GM12878 (cell line): ENCODE data around the gene NSFL1C. TPM values are rescaled to one million over a fixed set of nuclear protein-coding genes. Genes with fewer than 3 reads are reported as not detected.
A peak's percentile ranks its signal among the peaks of the same experiment; 100 is the strongest.

Source experiments
- ATAC-seq: fragments of 200-7000 bp; cut with Tn5 transposase; 3 replicates; pipeline ENCODE4 v1.9.1; 2020; ENCODE audit warnings: mild to moderate bottlenecking, moderate library complexity
- BruUV-seq: library from RNA; stranded (reverse); fragments of 400-500 nt; replicated peaks from 2 replicates; lab custom pipeline; 2021; lab: Mats Ljungman, UMichigan
- CTCF ChIA-PET: fragments of 300-600 bp; sonication (Branson Sonifier 250); formaldehyde crosslinking; extraction: SDS; loops from one replicate; lab custom pipeline; 2021; ENCODE audit warnings: inconsistent platforms; lab: Yijun Ruan, JAX
- POLR2A ChIA-PET: fragments of 350-600 bp; formaldehyde crosslinking; extraction: SDS; loops from one replicate; lab custom pipeline; 2021; ENCODE audit warnings: inconsistent platforms; lab: Charles Lee
- RAD21 ChIA-PET: fragments of 300-600 bp; sonication (Branson Sonifier 250); formaldehyde crosslinking; loops from one replicate; lab custom pipeline; 2023; ENCODE audit warnings: antibody characterized with exemption; ENCODE audit not compliant: unreplicated experiment; lab: Charles Lee
- SMC1A ChIA-PET: fragments of 300-600 bp; sonication (Branson Sonifier 250); formaldehyde crosslinking; loops from one replicate; lab custom pipeline; 2023; ENCODE audit not compliant: unreplicated experiment, uncharacterized antibody; lab: Charles Lee
- DNase-seq: peaks from one replicate; pipeline ENCODE4 v3.0.0-alpha.2; 2011; ENCODE audit warnings: low read depth, low spot score
- FAIRE-seq: peaks from 3 replicates; lab custom pipeline; 2011; peaks lifted over from hg19 to GRCh38; lab: Jason Lieb, UNC
- H2AFZ ChIP-seq: 2 replicates; pipeline ENCODE4 v1.6.0; 2011; ENCODE audit warnings: low read depth, low read length, control low read depth; ENCODE audit not compliant: control insufficient read depth
- H3K27ac ChIP-seq: 2 replicates; pipeline ENCODE4 v1.5.1; 2011; ENCODE audit warnings: control low read depth; ENCODE audit not compliant: control insufficient read depth, insufficient read depth
- H3K27me3 ChIP-seq, 2 experiments: replicated peaks in 1 of 2; 2 replicates each; pipeline versions ENCODE4 v1.6.0 to v1.6.1; 2011; ENCODE audit warnings: low read length in 1 of 2; ENCODE audit not compliant: control insufficient read depth in 2 of 2, insufficient read depth in 2 of 2
- H3K36me3 ChIP-seq, 2 experiments: 2 replicates each; pipeline ENCODE4 v1.5.1; 2011; ENCODE audit warnings: low read length in 1 of 2; ENCODE audit not compliant: control insufficient read depth in 2 of 2, insufficient read depth in 2 of 2
- H3K4me1 ChIP-seq: 2 replicates; pipeline ENCODE4 v1.6.1; 2011; ENCODE audit warnings: mild to moderate bottlenecking, low read length, moderate library complexity, mixed read lengths; ENCODE audit not compliant: control insufficient read depth, insufficient read depth
- H3K4me2 ChIP-seq: 2 replicates; pipeline ENCODE4 v1.6.0; 2011; ENCODE audit warnings: control low read depth; ENCODE audit not compliant: control insufficient read depth, insufficient read depth
- H3K4me3 ChIP-seq: fragments of 200-600 bp; sonication (generic); 2 replicates; pipeline ENCODE4 v1.5.1; 2016
- H3K79me2 ChIP-seq: 2 replicates; pipeline ENCODE4 v1.6.0; 2011; ENCODE audit warnings: low read length; ENCODE audit not compliant: control insufficient read depth, insufficient read depth
- H3K9ac ChIP-seq: 2 replicates; pipeline ENCODE4 v1.8.0; 2011; ENCODE audit warnings: low read length, control low read depth, mixed read lengths; ENCODE audit not compliant: control insufficient read depth, insufficient read depth
- H3K9me3 ChIP-seq: replicated peaks from 3 replicates; pipeline ENCODE4 v1.5.1; 2011; ENCODE audit warnings: mild to moderate bottlenecking, low read length; ENCODE audit not compliant: control insufficient read depth, insufficient read depth
- H4K20me1 ChIP-seq: 2 replicates; pipeline ENCODE4 v1.6.0; 2011; ENCODE audit not compliant: control insufficient read depth, insufficient read depth
- CBX3 ChIP-seq: fragments of 200-600 bp; sonication (generic); IDR thresholded peaks from 2 replicates; pipeline ENCODE4 v1.6.1; 2016; ENCODE audit warnings: low read depth, borderline replicate concordance
- MYC ChIP-seq: IDR thresholded peaks from 2 replicates; pipeline ENCODE4 v1.6.1; 2011; ENCODE audit warnings: mild to moderate bottlenecking, low read length, moderate library complexity, inconsistent platforms; ENCODE audit not compliant: insufficient read depth, insufficient replicate concordance, insufficient read length, severe bottlenecking
- SMAD1 ChIP-seq: fragments of 450-650 bp; IDR thresholded peaks from 2 replicates; pipeline ENCODE4 v1.6.1; 2018; ENCODE audit warnings: mild to moderate bottlenecking, low read depth; ENCODE audit not compliant: partially characterized antibody
- SPI1 ChIP-seq: IDR thresholded peaks from 2 replicates; pipeline ENCODE4 v1.6.1; 2011; ENCODE audit warnings: low read depth, mild to moderate bottlenecking, low read length, moderate library complexity, borderline replicate concordance; ENCODE audit not compliant: insufficient read depth
- TAF1 ChIP-seq: IDR thresholded peaks from 2 replicates; pipeline ENCODE4 v1.6.1; 2011; ENCODE audit warnings: mild to moderate bottlenecking, low read depth, low read length, borderline replicate concordance
- TBL1XR1 ChIP-seq: IDR thresholded peaks from 2 replicates; pipeline ENCODE4 v1.6.1; 2012; ENCODE audit warnings: low read depth, low read length, improper control_type of control experiment
- YBX1 ChIP-seq: fragments of 450-650 bp; IDR thresholded peaks from 2 replicates; pipeline ENCODE4 v1.6.1; 2016; ENCODE audit warnings: antibody characterized with exemption
- WGBS: methylation state at CpG from one replicate; pipeline ENCODE4 v1.1.6; 2016; ENCODE audit warnings: low lambda C conversion rate; ENCODE audit not compliant: insufficient replicate concordance, insufficient coverage; ENCODE audit errors: missing lambda C conversion rate; 5-methylcytosine and 5-hydroxymethylcytosine counted together
- in situ Hi-C: fragments of 300-500 bp; cut with MboI; formaldehyde crosslinking; loops from 9 replicates; pipeline ENCODE4 v1.14.3; 2018; ENCODE audit warnings: mixed read lengths
- intact Hi-C: fragments of 100-400 bp; cut with micrococcal nuclease; formaldehyde crosslinking; loops from one replicate; pipeline ENCODE4 v1.14.2; 2022; ENCODE audit not compliant: unreplicated experiment
- polyA plus RNA-seq, 11 experiments: library from polyadenylated mRNA; depleted of rRNA in 4 of 11; unstranded in 6 of 11; stranded (reverse) in 5 of 11; fragments of >200 nt; fragmentation: Nextera tagmentation in 4 of 11; fragmentation: Illumina TruSeq in 1 of 11; extraction: Ambion mirVana in 4 of 11; extraction: Trizol in 1 of 11; gene quantifications; 1 replicate in 1 of 11; 2 replicates in 10 of 11; pipeline versions ENCODE4 v1.2.1 to v1.2.3, GENCODE V29; 2011 to 2016; ENCODE audit warnings: inconsistent platforms in 2 of 11, missing spikeins in 2 of 11, low read depth in 1 of 11
- total RNA-seq, 4 experiments: library from RNA; depleted of rRNA in 3 of 4; stranded (reverse); fragments of >200 nt in 3 of 4; fragmentation: Illumina TruSeq in 1 of 4; extraction: Trizol in 1 of 4; gene quantifications; 2 replicates each; pipeline versions ENCODE4 v1.2.1 to v1.2.3, GENCODE V29; 2013 to 2021
- TF ChIP-seq, protein P1 (sequence below): IDR thresholded peaks from 2 replicates; pipeline ENCODE4 v1.6.1; 2012; ENCODE audit warnings: mild to moderate bottlenecking, low read depth, low read length
- TF ChIP-seq, protein P2 (sequence below), 3 experiments: IDR thresholded peaks in 2 of 3; conservative IDR thresholded peaks in 1 of 3; 2 replicates each; pipeline ENCODE4 v1.5.1; 2011; ENCODE audit warnings: low read depth in 3 of 3, low read length in 3 of 3, mild to moderate bottlenecking in 3 of 3, control low read depth in 2 of 3, moderate library complexity in 2 of 3, inconsistent platforms in 1 of 3, mixed read lengths in 1 of 3; ENCODE audit not compliant: control insufficient read depth in 2 of 3, insufficient read depth in 1 of 3; ENCODE audit errors: extremely low read depth in 1 of 3

NSFL1C gene
- total and polyA plus RNA-seq, 10 of the 15 experiments (the other 5 are each of a cell fraction or from before 2014, with no cell fraction given): 21.5 to 100 (median 38.1) TPM

DNA sequence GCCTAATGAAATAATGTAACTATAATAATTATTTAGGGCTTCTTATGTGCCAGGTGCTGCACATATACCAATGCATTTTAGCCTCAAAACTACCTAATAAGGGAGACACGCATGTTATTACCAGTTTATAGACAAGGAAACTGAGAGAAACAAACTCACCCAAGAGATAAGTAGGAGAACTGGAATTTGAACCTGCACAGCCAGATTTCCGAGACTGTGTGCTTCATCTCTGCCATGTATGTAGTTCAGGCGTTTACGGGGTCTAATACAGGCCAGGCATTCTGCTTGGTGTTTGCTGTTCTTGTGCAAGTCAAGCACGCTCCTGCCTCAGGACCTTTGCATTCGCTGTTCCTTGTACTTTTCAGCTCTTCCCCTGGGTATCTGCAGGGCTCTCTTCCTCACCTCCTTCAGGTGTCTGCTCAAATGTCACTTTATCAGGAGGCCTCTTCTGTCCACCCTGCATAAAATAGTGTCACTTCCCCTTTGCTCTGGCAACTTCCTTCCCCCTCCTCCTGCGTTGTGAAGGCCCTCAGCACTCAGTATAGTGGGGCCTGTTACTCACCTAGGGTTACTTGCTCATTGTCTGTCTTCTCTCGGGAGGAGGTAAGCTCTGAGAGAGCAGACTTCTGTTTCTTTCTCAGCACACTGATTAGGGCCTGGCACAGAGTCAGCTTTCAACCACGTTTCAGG lies 6.1 kb upstream of the NSFL1C start:
- Histone ChIP-seq H3K79me2 (no peaks in the 10 kb centered on the region), H3K4me1 (peaks cover 3% of the 10 kb centered on the region; the same call in 1 of the 2 replicates), H3K27ac (no peak overlapping the region), H3K4me3 (no peak overlapping the region), H3K36me3 (no peaks in the 10 kb centered on the region), H3K9me3 (no peaks in the 10 kb centered on the region), H3K27me3 (no peaks in the 10 kb centered on the region; a peak in 2 of 4 replicates), H3K9ac (no peak overlapping the region), H2AFZ (peak overlapping the region; percentile 5; the same call in 1 of the 2 replicates), H4K20me1 (no peaks in the 10 kb centered on the region), H3K4me2 (no peak overlapping the region)
- RAD21 ChIA-PET: interaction anchor here (2.8 kb wide), 1 partner anchor 31 kb away, joined by 23 read pairs; no protein-coding TSS in a partner anchor
- intact Hi-C loops: no loop called here
- ATAC-seq (peak; percentile 61), FAIRE-seq (no peak), DNase-seq (no peak)
- TF ChIP-seq YBX1 (no peak), SPI1 (peak; percentile 76; the same call in 1 of the 2 replicates), SMAD1 (no peak)
- SMC1A ChIA-PET: interaction anchor here (3.7 kb wide), 1 partner anchor 31 kb away, joined by 21 read pairs; no protein-coding TSS in a partner anchor
- BruUV-seq: no TSS peak
- POLR2A ChIA-PET: no interaction called here
- WGBS: 40% methylated on average over 9 of the region's 9 CpGs
- CTCF ChIA-PET: interaction anchor here (0.8 to 4.1 kb wide), 5 partner anchors 14 to 304 kb away, joined by 3 to 29 read pairs (median 4); no protein-coding TSS in a partner anchor
- in situ Hi-C loops: no loop called here

DNA sequence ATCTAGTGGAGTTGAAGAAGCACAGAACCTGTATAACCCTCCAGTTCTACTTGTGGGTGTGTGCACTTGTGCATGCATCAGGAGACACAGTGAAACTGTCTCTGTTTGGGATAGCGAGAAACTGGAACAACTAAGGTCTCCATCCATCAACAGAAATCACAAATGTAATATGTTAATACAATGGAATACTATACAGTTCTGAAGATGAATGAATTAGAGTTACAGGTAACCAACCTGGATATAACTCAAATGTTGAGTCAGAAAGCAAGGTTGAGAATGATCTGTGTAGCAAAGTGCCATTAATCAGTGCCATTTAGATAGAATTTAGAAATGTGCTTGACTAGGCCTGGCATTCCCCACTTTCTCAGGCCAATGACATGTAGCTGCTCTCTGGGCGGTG lies 4.6 kb upstream of the NSFL1C start:
- no TSS peak for BruUV-seq
- no peak for TF ChIP-seq TBL1XR1
- TF ChIP-seq, protein P1, sequence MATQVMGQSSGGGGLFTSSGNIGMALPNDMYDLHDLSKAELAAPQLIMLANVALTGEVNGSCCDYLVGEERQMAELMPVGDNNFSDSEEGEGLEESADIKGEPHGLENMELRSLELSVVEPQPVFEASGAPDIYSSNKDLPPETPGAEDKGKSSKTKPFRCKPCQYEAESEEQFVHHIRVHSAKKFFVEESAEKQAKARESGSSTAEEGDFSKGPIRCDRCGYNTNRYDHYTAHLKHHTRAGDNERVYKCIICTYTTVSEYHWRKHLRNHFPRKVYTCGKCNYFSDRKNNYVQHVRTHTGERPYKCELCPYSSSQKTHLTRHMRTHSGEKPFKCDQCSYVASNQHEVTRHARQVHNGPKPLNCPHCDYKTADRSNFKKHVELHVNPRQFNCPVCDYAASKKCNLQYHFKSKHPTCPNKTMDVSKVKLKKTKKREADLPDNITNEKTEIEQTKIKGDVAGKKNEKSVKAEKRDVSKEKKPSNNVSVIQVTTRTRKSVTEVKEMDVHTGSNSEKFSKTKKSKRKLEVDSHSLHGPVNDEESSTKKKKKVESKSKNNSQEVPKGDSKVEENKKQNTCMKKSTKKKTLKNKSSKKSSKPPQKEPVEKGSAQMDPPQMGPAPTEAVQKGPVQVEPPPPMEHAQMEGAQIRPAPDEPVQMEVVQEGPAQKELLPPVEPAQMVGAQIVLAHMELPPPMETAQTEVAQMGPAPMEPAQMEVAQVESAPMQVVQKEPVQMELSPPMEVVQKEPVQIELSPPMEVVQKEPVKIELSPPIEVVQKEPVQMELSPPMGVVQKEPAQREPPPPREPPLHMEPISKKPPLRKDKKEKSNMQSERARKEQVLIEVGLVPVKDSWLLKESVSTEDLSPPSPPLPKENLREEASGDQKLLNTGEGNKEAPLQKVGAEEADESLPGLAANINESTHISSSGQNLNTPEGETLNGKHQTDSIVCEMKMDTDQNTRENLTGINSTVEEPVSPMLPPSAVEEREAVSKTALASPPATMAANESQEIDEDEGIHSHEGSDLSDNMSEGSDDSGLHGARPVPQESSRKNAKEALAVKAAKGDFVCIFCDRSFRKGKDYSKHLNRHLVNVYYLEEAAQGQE: no peak
- TF ChIP-seq, protein P2, sequence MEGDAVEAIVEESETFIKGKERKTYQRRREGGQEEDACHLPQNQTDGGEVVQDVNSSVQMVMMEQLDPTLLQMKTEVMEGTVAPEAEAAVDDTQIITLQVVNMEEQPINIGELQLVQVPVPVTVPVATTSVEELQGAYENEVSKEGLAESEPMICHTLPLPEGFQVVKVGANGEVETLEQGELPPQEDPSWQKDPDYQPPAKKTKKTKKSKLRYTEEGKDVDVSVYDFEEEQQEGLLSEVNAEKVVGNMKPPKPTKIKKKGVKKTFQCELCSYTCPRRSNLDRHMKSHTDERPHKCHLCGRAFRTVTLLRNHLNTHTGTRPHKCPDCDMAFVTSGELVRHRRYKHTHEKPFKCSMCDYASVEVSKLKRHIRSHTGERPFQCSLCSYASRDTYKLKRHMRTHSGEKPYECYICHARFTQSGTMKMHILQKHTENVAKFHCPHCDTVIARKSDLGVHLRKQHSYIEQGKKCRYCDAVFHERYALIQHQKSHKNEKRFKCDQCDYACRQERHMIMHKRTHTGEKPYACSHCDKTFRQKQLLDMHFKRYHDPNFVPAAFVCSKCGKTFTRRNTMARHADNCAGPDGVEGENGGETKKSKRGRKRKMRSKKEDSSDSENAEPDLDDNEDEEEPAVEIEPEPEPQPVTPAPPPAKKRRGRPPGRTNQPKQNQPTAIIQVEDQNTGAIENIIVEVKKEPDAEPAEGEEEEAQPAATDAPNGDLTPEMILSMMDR (IDR thresholded peaks at IDR 0.05 in 2 of 3, conservative IDR thresholded peaks at IDR 0.05 in 1 of 3; ENCODE audit: control insufficient read depth in 2 of 3, extremely low read depth in 1 of 3, insufficient read depth in 1 of 3, low read depth in 3 of 3, low read length in 3 of 3): no peak
- no peak for TF ChIP-seq TAF1
- TF ChIP-seq CBX3: no peak
- no peak for TF ChIP-seq MYC

More for the DNA sequence above, 4.6 kb upstream of the NSFL1C start:
- Histone ChIP-seq H3K4me3 (no peak overlapping the region), H3K27ac (no peak overlapping the region), H2AFZ (no peak overlapping the region), H3K4me1 (peaks cover 3% of the 10 kb centered on the region; the same call in 1 of the 2 replicates), H3K9me3 (no peaks in the 10 kb centered on the region), H3K27me3 (no peaks in the 10 kb centered on the region; a peak in 2 of 4 replicates), H4K20me1 (no peaks in the 10 kb centered on the region), H3K9ac (no peak overlapping the region), H3K79me2 (peaks cover 3% of the 10 kb centered on the region), H3K36me3 (no peaks in the 10 kb centered on the region), H3K4me2 (no peak overlapping the region)
- SMC1A ChIA-PET: interaction anchor here (4.4 kb wide), 1 partner anchor 33 kb away, joined by 24 read pairs; no protein-coding TSS in a partner anchor
- no peak for FAIRE-seq
- WGBS: 74% methylated on average over 2 of the region's 2 CpGs
- POLR2A ChIA-PET: no interaction called here
- RAD21 ChIA-PET: no interaction called here
- no peak for DNase-seq
- intact Hi-C loops (no loop called here), in situ Hi-C loops (no loop called here)
- no peak for ATAC-seq
- CTCF ChIA-PET: interaction anchor here (4.1 kb wide), 1 partner anchor 32 kb away, joined by 29 read pairs; no protein-coding TSS in a partner anchor
